ENCODE results near the gene SLC41A1. TPM values are rescaled to one million over a fixed set of nuclear protein-coding genes. Genes with fewer than 3 reads are reported as not detected.
A peak's percentile ranks its signal among the peaks of the same experiment; 100 is the strongest.

Gene SLC41A1
- total RNA-seq, 2 donors from 2014 or later: 26.7 to 64.1 TPM

DNA sequence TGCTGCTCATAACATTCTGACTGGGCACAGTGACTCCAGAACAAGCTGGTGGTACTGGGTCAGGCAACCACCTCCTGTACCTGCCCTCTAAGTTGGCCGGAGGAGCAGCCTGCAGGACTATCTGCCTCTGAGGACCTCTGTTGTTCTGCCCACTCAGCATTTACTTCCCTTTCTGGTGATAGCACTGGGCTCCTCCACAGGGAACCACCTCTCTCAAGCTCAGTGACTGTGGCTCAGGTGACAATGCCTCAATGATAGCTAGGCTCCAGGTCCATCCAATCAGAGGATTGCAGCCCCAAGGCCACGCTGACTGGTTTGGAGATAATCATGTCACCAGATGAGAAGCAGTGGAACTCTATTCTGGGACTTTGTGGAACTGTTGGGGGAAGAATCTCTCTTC is 15.8 kb downstream of the SLC41A1 start:
- DNase-seq (ENCODE audit: low spot score): no peak
- H3K4me3 ChIP-seq: no peak overlapping the region
- H3K27ac ChIP-seq: no peak overlapping the region
- no peaks in the 10 kb centered on the region for H3K9me3 ChIP-seq
- peaks cover 7 to 14% of the 10 kb centered on the region in 2 donors for H3K4me1 ChIP-seq (ENCODE audit: control insufficient read depth in 1 of 2, low read depth in 2 of 2)
- TF ChIP-seq, protein P1, sequence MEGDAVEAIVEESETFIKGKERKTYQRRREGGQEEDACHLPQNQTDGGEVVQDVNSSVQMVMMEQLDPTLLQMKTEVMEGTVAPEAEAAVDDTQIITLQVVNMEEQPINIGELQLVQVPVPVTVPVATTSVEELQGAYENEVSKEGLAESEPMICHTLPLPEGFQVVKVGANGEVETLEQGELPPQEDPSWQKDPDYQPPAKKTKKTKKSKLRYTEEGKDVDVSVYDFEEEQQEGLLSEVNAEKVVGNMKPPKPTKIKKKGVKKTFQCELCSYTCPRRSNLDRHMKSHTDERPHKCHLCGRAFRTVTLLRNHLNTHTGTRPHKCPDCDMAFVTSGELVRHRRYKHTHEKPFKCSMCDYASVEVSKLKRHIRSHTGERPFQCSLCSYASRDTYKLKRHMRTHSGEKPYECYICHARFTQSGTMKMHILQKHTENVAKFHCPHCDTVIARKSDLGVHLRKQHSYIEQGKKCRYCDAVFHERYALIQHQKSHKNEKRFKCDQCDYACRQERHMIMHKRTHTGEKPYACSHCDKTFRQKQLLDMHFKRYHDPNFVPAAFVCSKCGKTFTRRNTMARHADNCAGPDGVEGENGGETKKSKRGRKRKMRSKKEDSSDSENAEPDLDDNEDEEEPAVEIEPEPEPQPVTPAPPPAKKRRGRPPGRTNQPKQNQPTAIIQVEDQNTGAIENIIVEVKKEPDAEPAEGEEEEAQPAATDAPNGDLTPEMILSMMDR (IDR thresholded peaks at IDR 0.05): no peak
- no peaks in the 10 kb centered on the region for H3K27me3 ChIP-seq (replicated peaks; ENCODE audit: insufficient read depth)
- peaks cover 66% of the 10 kb centered on the region for H3K36me3 ChIP-seq
- ATAC-seq (ENCODE audit: insufficient number of reproducible peaks, low FRiP score, low read depth): no peak

DNA sequence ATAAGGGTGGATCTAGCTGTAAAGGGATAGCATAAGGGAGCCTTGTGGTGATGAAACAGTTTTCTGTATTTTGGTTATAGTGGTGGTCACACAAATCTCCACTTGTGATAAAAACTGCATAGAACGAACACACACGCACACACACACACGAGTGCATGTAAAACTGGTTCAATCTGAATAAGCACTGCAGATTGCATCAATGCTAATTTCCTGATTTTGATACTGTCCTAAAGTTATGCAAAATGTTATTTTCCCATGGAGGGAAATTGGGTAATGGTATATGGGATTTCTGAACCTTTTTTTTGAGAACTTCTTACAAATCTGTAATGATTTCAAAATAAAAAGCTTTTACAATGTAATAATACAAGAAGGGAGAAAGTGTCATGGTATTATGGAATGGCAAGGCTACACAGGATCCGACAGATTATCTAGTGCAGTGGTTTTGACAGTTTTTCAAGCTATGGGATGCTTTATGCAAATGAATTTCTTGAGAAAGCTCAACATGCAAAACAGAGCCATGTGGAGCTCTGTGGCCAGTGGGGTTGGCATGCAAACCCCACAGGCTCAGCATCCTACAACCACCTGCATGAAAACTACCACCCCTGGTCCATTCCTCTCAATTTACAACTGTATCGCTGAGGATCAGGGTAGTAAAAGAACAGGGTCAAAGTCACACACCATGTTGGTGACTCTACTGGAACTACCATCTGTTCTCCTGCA is 18.8 kb downstream of the SLC41A1 start:
- H3K27me3 ChIP-seq (replicated peaks; ENCODE audit: insufficient read depth): no peaks in the 10 kb centered on the region
- TF ChIP-seq, protein P1 (IDR thresholded peaks at IDR 0.05): no peak
- no peak for ATAC-seq (ENCODE audit: insufficient number of reproducible peaks, low FRiP score, low read depth)
- H3K9me3 ChIP-seq: no peaks in the 10 kb centered on the region
- H3K27ac ChIP-seq: no peak overlapping the region
- no peak for DNase-seq (ENCODE audit: low spot score)
- H3K4me1 ChIP-seq (ENCODE audit: control insufficient read depth in 1 of 2, low read depth in 2 of 2): no peaks in the 10 kb centered on the region
- H3K36me3 ChIP-seq: peaks cover 71% of the 10 kb centered on the region
- no peak overlapping the region for H3K4me3 ChIP-seq

DNA sequence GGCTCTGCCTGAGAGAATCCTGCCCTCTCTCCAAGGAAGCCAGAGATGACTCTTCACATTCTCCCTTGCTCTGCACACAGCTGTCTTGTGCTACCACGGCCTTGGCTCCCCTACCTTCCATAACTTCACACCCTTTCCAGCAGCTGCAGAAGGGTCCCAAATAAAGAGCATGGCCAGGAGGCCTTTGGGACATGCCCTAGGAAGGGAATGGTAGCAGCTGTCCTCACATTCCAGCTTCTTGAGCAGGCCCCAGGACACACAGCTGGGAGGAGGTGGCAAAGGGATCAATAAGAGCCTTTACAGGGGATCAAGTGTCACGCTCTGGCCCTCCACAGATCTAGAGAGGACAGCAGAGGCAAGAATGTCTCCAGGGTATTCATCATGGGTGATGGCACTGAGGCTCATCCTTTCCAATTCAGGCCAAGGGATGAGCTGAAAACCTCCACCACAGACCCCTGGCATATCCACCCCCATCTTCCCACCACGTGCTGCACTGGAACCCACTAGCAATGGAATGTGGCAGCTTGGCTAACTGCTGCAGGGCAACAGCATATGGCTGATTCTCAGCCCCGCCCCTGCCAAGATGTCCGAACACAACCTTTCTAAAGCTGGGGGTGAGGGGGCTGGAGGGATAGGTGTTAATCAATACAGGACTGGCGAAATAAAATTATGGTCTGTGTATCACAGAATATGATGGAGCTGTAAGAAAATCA is 19.9 kb downstream of the SLC41A1 start:
- Histone ChIP-seq H3K9me3 (no peaks in the 10 kb centered on the region), H3K4me3 (no peak overlapping the region), H3K4me1 (ENCODE audit: control insufficient read depth in 1 of 2, low read depth in 2 of 2) (no peaks in the 10 kb centered on the region), H3K27ac (no peak overlapping the region), H3K36me3 (peaks cover 60% of the 10 kb centered on the region), H3K27me3 (replicated peaks; ENCODE audit: insufficient read depth) (no peaks in the 10 kb centered on the region)
- ATAC-seq (ENCODE audit: insufficient number of reproducible peaks, low FRiP score, low read depth) (no peak), DNase-seq (ENCODE audit: low spot score) (no peak)
- TF ChIP-seq, protein P1 (IDR thresholded peaks at IDR 0.05): no peak

DNA sequence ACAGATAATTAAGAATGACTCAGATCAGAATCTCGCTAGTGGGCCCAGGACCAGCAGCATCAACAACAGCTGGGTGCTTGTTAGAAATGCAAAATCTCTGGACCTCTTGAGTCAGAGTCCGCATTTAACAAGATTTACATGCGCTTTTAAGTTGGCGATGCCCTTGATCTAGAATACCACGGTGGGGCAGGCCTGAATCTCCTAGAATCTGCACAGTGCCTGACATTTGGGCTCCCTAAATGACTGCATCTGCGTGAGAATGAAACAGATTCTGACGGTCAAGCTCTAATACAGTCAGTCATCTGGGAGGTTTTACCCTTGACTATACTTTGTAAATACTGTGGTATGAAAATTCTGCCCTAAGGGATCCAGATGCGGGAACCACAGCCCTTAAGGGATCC is 20.5 kb downstream of the SLC41A1 start:
- H3K9me3 ChIP-seq: no peaks in the 10 kb centered on the region
- H3K27ac ChIP-seq: no peak overlapping the region
- DNase-seq (ENCODE audit: low spot score) (no peak), ATAC-seq (ENCODE audit: insufficient number of reproducible peaks, low FRiP score, low read depth) (no peak)
- H3K36me3 ChIP-seq: peaks cover 55% of the 10 kb centered on the region
- H3K4me1 ChIP-seq (ENCODE audit: control insufficient read depth in 1 of 2, low read depth in 2 of 2): no peaks in the 10 kb centered on the region
- H3K4me3 ChIP-seq: no peak overlapping the region
- TF ChIP-seq, protein P1 (IDR thresholded peaks at IDR 0.05): no peak
- H3K27me3 ChIP-seq (replicated peaks; ENCODE audit: insufficient read depth): no peaks in the 10 kb centered on the region

DNA sequence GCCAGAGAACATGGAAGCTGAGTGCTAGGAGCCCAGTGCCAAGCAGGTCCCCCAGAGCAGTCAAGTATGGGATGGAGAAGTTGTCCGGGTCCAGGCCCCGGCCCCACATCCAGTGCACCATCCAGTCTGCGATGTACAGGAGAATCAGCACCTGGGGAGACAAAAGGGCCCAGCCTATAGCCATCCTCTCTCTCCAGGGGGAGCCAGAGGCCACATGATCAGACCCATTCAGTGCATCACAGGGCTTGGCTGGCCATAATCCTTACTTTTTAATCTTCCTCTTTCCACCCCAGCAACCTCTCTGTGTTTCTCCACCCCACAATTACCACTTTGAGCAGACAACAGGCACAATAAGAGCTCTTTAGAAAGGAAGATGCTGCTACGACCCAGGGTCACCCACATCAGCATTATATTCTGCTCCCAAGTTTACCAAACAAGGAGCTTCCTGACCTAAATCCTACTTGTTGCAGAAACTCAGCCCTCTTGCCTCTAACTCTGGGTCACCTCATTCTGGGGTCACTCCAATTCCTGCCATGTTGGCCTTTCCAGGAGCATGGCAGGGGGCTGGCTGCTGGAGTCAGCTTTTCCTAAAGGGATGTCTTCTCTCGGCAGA is 21.3 kb downstream of the SLC41A1 start:
- H3K27ac ChIP-seq: no peak overlapping the region
- ATAC-seq (ENCODE audit: insufficient number of reproducible peaks, low FRiP score, low read depth) (no peak), DNase-seq (ENCODE audit: low spot score) (no peak)
- no peaks in the 10 kb centered on the region for H3K9me3 ChIP-seq
- no peaks in the 10 kb centered on the region for H3K27me3 ChIP-seq (replicated peaks; ENCODE audit: insufficient read depth)
- peaks cover 47% of the 10 kb centered on the region for H3K36me3 ChIP-seq
- TF ChIP-seq, protein P1 (IDR thresholded peaks at IDR 0.05): peak; percentile 70
- H3K4me1 ChIP-seq (ENCODE audit: control insufficient read depth in 1 of 2, low read depth in 2 of 2): no peaks in the 10 kb centered on the region
- no peak overlapping the region for H3K4me3 ChIP-seq
